ENCODE results near the gene SEMA3B.
A peak's percentile ranks its signal among the peaks of the same experiment; 100 is the strongest.

SEMA3B gene

GRCh38 chr3:50294089-50294488, 25.1 kb downstream of the SEMA3B start:
- Histone ChIP-seq H3K27me3 (ENCODE audit: control insufficient read depth, insufficient read depth, low read length) (no peaks in the 10 kb centered on the region), H3K9ac (ENCODE audit: low read length) (no peak overlapping the region), H3K4me3 (ENCODE audit: low read length) (no peak overlapping the region), H3K9me3 (ENCODE audit: control insufficient read depth, low read length) (no peaks in the 10 kb centered on the region), H3K4me1 (ENCODE audit: control insufficient read depth, insufficient read depth, low read length) (peaks cover 46% of the 10 kb centered on the region), H3K36me3 (ENCODE audit: control insufficient read depth, insufficient read depth, low read length) (peaks cover 6% of the 10 kb centered on the region)

DNA sequence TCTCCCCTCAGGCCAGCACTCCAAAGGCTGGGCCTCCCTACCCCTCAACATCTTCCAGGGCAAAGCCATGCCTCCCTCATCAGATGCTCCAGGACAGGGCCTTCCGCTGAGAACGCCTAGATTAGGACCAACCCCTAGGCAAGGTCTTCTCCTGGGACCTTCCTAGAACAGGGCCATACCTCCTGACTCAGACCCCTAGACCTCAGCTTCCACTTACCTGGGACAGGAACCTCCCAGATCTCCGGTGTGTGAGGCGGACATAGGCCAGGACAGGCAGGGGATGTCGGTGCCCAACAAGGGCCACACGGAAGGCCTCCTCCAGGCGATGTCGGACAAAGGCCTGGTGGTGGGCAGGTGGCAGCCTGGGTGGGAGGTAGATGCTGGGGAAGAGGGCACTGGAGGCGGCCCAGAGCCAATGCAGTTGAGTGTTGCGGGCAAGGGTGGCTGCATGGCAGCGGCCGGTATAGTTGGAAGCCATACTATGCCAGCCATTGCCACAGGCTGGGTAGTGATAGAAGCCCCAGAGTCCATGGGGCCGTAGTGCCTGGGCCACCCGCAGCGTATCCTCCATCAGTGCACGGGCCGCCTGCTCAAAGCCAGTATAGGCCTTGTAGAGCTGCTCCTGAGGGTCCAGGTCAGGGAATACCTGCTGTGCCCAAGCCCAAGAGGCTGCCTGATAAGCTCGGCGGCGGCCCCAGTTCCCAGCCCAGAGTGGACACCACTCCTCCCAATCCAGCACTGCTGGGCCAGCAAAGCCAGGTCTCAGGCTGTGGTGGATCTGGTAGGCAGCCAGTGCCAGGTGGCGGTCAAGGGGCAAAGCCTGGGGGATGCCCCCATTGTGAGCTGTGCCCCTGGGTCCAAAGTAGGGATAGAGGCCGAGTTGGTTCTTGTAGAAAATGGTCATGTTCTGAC, 25.8 kb downstream of the SEMA3B start:
- no peaks in the 10 kb centered on the region for H3K9me3 ChIP-seq (ENCODE audit: control insufficient read depth, low read length)
- peaks cover 47% of the 10 kb centered on the region for H3K4me1 ChIP-seq (ENCODE audit: control insufficient read depth, insufficient read depth, low read length)
- H3K9ac ChIP-seq (ENCODE audit: low read length) = no peak overlapping the region

GRCh38 chr3:50295553-50296431, 26.8 kb downstream of the SEMA3B start:
- no peaks in the 10 kb centered on the region for H3K27me3 ChIP-seq (ENCODE audit: control insufficient read depth, insufficient read depth, low read length)
- peaks cover 49% of the 10 kb centered on the region for H3K4me1 ChIP-seq (ENCODE audit: control insufficient read depth, insufficient read depth, low read length)
- no peak overlapping the region for H3K9ac ChIP-seq (ENCODE audit: low read length)

More for the DNA sequence above, 25.8 kb downstream of the SEMA3B start:
- peaks cover 1% of the 10 kb centered on the region for H3K36me3 ChIP-seq (ENCODE audit: control insufficient read depth, insufficient read depth, low read length)
- H3K4me3 ChIP-seq (ENCODE audit: low read length) = no peak overlapping the region
- H3K27me3 ChIP-seq (ENCODE audit: control insufficient read depth, insufficient read depth, low read length) = no peaks in the 10 kb centered on the region

GRCh38 chr3:50296721-50297383, 27.9 kb downstream of the SEMA3B start:
- H3K4me1 ChIP-seq (ENCODE audit: control insufficient read depth, insufficient read depth, low read length) = peaks cover 48% of the 10 kb centered on the region
- no peaks in the 10 kb centered on the region for H3K27me3 ChIP-seq (ENCODE audit: control insufficient read depth, insufficient read depth, low read length)
- H3K4me3 ChIP-seq (ENCODE audit: low read length) = no peak overlapping the region
- no peaks in the 10 kb centered on the region for H3K9me3 ChIP-seq (ENCODE audit: control insufficient read depth, low read length)
- H3K9ac ChIP-seq (ENCODE audit: low read length) = no peak overlapping the region
- no peaks in the 10 kb centered on the region for H3K36me3 ChIP-seq (ENCODE audit: control insufficient read depth, insufficient read depth, low read length)

More at GRCh38 chr3:50295553-50296431, 26.8 kb downstream of the SEMA3B start:
- Histone ChIP-seq H3K9me3 (ENCODE audit: control insufficient read depth, low read length) (no peaks in the 10 kb centered on the region), H3K36me3 (ENCODE audit: control insufficient read depth, insufficient read depth, low read length) (no peaks in the 10 kb centered on the region), H3K4me3 (ENCODE audit: low read length) (no peak overlapping the region)

GRCh38 chr3:50297384-50297775, 28.4 kb downstream of the SEMA3B start:
- no peaks in the 10 kb centered on the region for H3K9me3 ChIP-seq (ENCODE audit: control insufficient read depth, low read length)
- no peaks in the 10 kb centered on the region for H3K27me3 ChIP-seq (ENCODE audit: control insufficient read depth, insufficient read depth, low read length)
- H3K36me3 ChIP-seq (ENCODE audit: control insufficient read depth, insufficient read depth, low read length) = no peaks in the 10 kb centered on the region
- peaks cover 53% of the 10 kb centered on the region for H3K4me1 ChIP-seq (ENCODE audit: control insufficient read depth, insufficient read depth, low read length)
- no peak overlapping the region for H3K9ac ChIP-seq (ENCODE audit: low read length)
- H3K4me3 ChIP-seq (ENCODE audit: low read length) = no peak overlapping the region

GRCh38 chr3:50297896-50298725, 29.2 kb downstream of the SEMA3B start:
- Histone ChIP-seq H3K27me3 (ENCODE audit: control insufficient read depth, insufficient read depth, low read length) (no peaks in the 10 kb centered on the region), H3K4me1 (ENCODE audit: control insufficient read depth, insufficient read depth, low read length) (peaks cover 53% of the 10 kb centered on the region), H3K9ac (ENCODE audit: low read length) (peak overlapping the region; percentile 82), H3K36me3 (ENCODE audit: control insufficient read depth, insufficient read depth, low read length) (no peaks in the 10 kb centered on the region), H3K9me3 (ENCODE audit: control insufficient read depth, low read length) (no peaks in the 10 kb centered on the region), H3K4me3 (ENCODE audit: low read length) (peak overlapping the region; percentile 72)

DNA sequence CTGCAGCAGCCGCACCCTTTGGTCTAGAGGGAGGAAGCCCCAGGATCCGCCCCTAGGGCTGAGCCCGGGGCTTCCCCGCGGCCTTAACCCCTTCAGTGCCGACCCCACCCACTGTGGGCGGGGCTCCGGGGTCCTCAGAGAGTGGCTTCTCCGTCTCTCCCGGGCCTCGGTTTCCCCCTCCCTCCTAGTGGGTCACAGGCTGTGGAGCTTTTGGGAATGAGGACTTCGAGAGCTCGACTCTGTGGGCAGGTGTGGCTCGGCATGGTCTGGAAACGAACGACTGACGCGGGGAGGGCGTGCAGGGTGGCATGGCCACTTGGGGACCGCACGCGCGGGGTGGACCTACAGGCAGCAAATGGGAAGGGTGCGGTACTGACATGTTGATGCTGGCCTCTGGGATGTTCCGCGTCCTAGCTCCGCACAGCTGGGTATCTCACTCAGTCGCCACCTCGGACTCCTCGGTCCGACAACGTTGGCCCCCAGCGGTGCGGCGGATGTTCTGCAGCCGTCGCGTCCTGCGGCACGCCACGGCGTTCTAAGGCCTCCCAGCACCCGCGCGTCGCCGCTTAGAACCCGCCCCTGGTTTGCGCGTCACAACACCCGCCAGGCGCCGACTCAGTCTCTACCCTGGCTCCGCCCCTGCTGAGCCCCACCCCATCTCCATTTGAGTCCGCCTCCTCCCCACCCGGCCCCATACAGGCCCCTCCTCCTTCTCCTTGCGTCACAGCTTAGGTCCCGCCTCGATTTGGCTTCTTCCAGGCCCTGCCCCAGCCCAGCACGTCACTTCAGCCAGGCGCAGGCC, 30.1 kb downstream of the SEMA3B start, which contains the start of the genes HYAL3 and NAA80:
TSS of gene HYAL3 (minus strand) at position 570 of the 802 bp plus-strand sequence. CDS start 3,803 bp downstream, outside the sequence.
TSS of gene NAA80 (minus strand) at position 570 of the 802 bp plus-strand sequence. CDS start 1,942 bp downstream, outside the sequence.
- Histone ChIP-seq H3K4me1 (ENCODE audit: control insufficient read depth, insufficient read depth, low read length) (peaks cover 57% of the 10 kb centered on the region), H3K36me3 (ENCODE audit: control insufficient read depth, insufficient read depth, low read length) (no peaks in the 10 kb centered on the region), H3K9me3 (ENCODE audit: control insufficient read depth, low read length) (no peaks in the 10 kb centered on the region), H3K27me3 (ENCODE audit: control insufficient read depth, insufficient read depth, low read length) (no peaks in the 10 kb centered on the region), H3K4me3 (ENCODE audit: low read length) (peak within 1 kb of the TSS; percentile 72), H3K9ac (ENCODE audit: low read length) (peak within 1 kb of the TSS; percentile 82)

DNA sequence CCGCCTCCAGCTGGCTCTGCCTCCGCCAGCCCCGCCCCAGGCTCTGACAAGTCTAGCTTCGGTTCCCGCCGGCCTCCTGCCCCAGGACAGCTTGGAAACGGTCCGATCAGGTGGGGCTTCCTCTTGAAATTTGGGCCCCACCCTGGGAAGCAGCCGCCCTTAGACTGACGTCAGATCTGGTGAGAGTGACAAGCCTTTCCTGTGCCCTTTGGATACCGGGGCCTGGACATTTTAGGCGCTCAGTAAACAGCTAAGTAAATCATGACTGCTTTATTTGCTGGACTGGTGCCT, 30.6 kb downstream of the SEMA3B start:
- no peaks in the 10 kb centered on the region for H3K9me3 ChIP-seq (ENCODE audit: control insufficient read depth, low read length)
- H3K36me3 ChIP-seq (ENCODE audit: control insufficient read depth, insufficient read depth, low read length) = no peaks in the 10 kb centered on the region
- peak overlapping the region; percentile 5 for H3K4me3 ChIP-seq (ENCODE audit: low read length)
- H3K9ac ChIP-seq (ENCODE audit: low read length) = peak overlapping the region; percentile 46
- peaks cover 57% of the 10 kb centered on the region for H3K4me1 ChIP-seq (ENCODE audit: control insufficient read depth, insufficient read depth, low read length)
- no peaks in the 10 kb centered on the region for H3K27me3 ChIP-seq (ENCODE audit: control insufficient read depth, insufficient read depth, low read length)

DNA sequence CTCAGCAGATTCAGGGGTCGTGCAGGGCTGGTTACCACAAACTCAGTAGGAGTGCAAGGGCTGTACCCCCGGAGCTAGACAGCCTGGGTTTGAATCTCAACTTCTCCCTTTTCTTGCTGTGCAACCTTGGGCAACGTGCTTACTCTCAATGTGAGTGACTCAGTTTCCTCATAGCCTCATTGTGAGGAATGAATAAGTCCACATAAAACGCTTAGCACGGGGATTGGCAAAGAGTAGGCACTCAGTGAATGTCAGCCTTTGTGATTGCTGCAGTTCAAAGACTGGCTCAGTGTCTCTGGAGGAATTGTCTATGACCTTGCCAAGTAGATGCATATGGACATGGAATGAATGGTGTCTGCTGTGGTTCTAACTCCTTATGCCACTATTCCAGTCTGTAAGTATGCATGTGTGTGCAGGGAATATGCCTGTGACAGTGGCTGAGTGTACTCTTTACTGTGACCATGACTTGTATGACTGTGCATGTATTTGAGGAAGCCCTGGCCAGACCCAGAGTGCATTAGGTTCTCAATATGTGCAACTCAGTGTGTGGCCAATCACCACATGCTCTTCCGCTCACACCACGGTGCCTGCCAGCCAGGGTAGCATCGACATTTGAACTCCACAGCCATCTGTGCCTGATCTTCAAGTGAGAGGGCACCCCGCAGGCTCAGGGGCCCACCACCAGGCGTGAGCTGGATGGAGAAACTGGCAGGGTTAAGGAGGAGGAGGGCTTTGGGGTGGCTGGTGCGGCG, 31.2 kb downstream of the SEMA3B start:
- Histone ChIP-seq H3K36me3 (ENCODE audit: control insufficient read depth, insufficient read depth, low read length) (no peaks in the 10 kb centered on the region), H3K9ac (ENCODE audit: low read length) (peak overlapping the region; percentile 46), H3K27me3 (ENCODE audit: control insufficient read depth, insufficient read depth, low read length) (no peaks in the 10 kb centered on the region), H3K4me3 (ENCODE audit: low read length) (peak overlapping the region; percentile 5), H3K4me1 (ENCODE audit: control insufficient read depth, insufficient read depth, low read length) (peaks cover 57% of the 10 kb centered on the region), H3K9me3 (ENCODE audit: control insufficient read depth, low read length) (no peaks in the 10 kb centered on the region)

DNA sequence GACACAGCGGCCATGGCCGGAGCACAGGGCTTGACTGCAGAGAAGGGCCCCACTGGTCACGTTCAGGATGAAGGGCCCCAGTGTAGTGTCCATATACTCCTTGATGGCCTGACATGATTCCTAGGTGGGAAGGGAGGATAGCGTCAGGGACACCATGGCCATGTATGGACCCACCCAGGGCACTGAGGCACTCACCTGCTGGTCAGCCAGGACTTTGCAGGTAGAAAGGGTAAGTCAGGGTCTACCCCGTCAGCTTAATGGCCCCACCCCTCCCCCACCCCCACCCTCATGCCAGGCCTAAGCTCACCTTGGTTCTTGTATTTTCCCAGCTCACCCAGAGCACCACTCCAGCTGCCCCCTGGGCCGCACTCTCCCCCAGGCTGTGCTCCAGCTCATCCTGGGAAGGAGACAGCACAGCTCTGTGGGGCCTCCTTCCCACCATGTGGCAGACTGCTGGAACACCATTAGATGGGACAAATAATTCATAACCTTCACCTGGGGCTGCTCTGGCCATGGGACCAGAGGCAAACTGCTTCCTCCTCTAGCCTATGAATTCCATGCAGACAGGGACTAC, 31.8 kb downstream of the SEMA3B start:
- Histone ChIP-seq H3K4me1 (ENCODE audit: control insufficient read depth, insufficient read depth, low read length) (peaks cover 57% of the 10 kb centered on the region), H3K9me3 (ENCODE audit: control insufficient read depth, low read length) (no peaks in the 10 kb centered on the region), H3K4me3 (ENCODE audit: low read length) (no peak overlapping the region), H3K36me3 (ENCODE audit: control insufficient read depth, insufficient read depth, low read length) (no peaks in the 10 kb centered on the region), H3K9ac (ENCODE audit: low read length) (peak overlapping the region; percentile 46), H3K27me3 (ENCODE audit: control insufficient read depth, insufficient read depth, low read length) (no peaks in the 10 kb centered on the region)

Data from mucosa of stomach (tissue), 1 donor.